ENCODE results near the gene ILK.

Gene ILK

GRCh38 chr11:6656936-6657335, 53.4 kb downstream of the ILK start:
- DNase-seq (no peak), ATAC-seq (no peak)

GRCh38 chr11:6657346-6657745, 53.8 kb downstream of the ILK start:
- no peak for ATAC-seq

GRCh38 chr11:6658647-6659046, 55.1 kb downstream of the ILK start:
- DNase-seq (no peak), ATAC-seq (no peak)

More at GRCh38 chr11:6657346-6657745, 53.8 kb downstream of the ILK start:
- DNase-seq, result no peak
